Endothelial cell of umbilical vein (primary cell): ENCODE measurements around the gene SLC25A23. TPM values are rescaled to one million over a fixed set of nuclear protein-coding genes. Genes with fewer than 3 reads are reported as not detected.

Experiments
- BruUV-seq: library from RNA; stranded (reverse); fragments of 400-500 nt; replicated peaks from 2 replicates; lab custom pipeline; 2021; lab: Mats Ljungman, UMichigan
- CTCF ChIA-PET: fragments of 300-600, 350-600 bp; sonication (Branson Sonifier 250); formaldehyde crosslinking; loops from one replicate; lab custom pipeline; 2021; ENCODE audit warnings: antibody characterized with exemption, inconsistent platforms; lab: Charles Lee
- POLR2A ChIA-PET: fragments of 300-600, 350-600 bp; sonication (Branson Sonifier 250); formaldehyde crosslinking; loops from one replicate; lab custom pipeline; 2021; ENCODE audit warnings: antibody characterized with exemption, inconsistent platforms; lab: Charles Lee
- DNase-seq: peaks from one replicate; pipeline ENCODE4 v3.0.0-alpha.2; 2011; ENCODE audit warnings: low read depth, low spot score
- FAIRE-seq: peaks from 2 replicates; lab custom pipeline; 2011; peaks lifted over from hg19 to GRCh38; lab: Jason Lieb, UNC
- H2AFZ ChIP-seq: 2 replicates; pipeline ENCODE4 v1.6.0; 2012; ENCODE audit warnings: low read depth, low read length, control low read depth, inconsistent platforms
- H3K27ac ChIP-seq: 2 replicates; pipeline ENCODE4 v1.5.1; 2011; ENCODE audit warnings: low read depth, mild to moderate bottlenecking, control low read depth, low read length, moderate library complexity; ENCODE audit not compliant: insufficient read depth
- H3K27me3 ChIP-seq, 2 experiments: 2 replicates each; pipeline versions ENCODE4 v1.6.0 to v1.6.1; 2011; ENCODE audit warnings: low read length in 2 of 2, mixed read lengths in 1 of 2; ENCODE audit not compliant: control insufficient read depth in 2 of 2, insufficient read depth in 2 of 2
- H3K36me3 ChIP-seq, 2 experiments: 2 replicates in 1 of 2; 3 replicates in 1 of 2; pipeline ENCODE4 v1.5.1; 2011; ENCODE audit warnings: low read length in 2 of 2, mild to moderate bottlenecking in 1 of 2, moderate library complexity in 1 of 2; ENCODE audit not compliant: control insufficient read depth in 2 of 2, insufficient read depth in 2 of 2; ENCODE audit errors: extremely low read depth in 1 of 2
- H3K4me1 ChIP-seq: 3 replicates; pipeline ENCODE4 v1.5.1; 2011; ENCODE audit warnings: mild to moderate bottlenecking, low read length; ENCODE audit not compliant: control insufficient read depth, insufficient read depth; ENCODE audit errors: extremely low read depth
- H3K4me2 ChIP-seq: 2 replicates; pipeline ENCODE4 v1.6.1; 2011; ENCODE audit warnings: low read length, control low read depth, mixed read lengths; ENCODE audit not compliant: insufficient read depth
- H3K4me3 ChIP-seq, 3 experiments: fragments of 200-600 bp in 1 of 3; sonication (generic), shearing (Covaris generic) in 1 of 3; replicated peaks in 1 of 3; 2 replicates each; pipeline ENCODE4 v1.5.1; 2011 to 2016; ENCODE audit warnings: control low read depth in 3 of 3, low read length in 3 of 3, mild to moderate bottlenecking in 2 of 3, inconsistent platforms in 1 of 3, low read depth in 1 of 3, moderate library complexity in 1 of 3; ENCODE audit not compliant: insufficient read depth in 1 of 3
- H3K79me2 ChIP-seq: 2 replicates; pipeline ENCODE4 v1.6.0; 2012; ENCODE audit warnings: low read length, inconsistent platforms; ENCODE audit not compliant: control insufficient read depth, insufficient read depth
- H3K9ac ChIP-seq: replicated peaks from 2 replicates; pipeline ENCODE3; 2011; ENCODE audit warnings: low read length, control low read depth; ENCODE audit not compliant: insufficient read depth; ENCODE audit errors: extremely low read depth
- H3K9me1 ChIP-seq: replicated peaks from 3 replicates; pipeline ENCODE4 v1.6.0; 2011; ENCODE audit warnings: mild to moderate bottlenecking, low read length; ENCODE audit not compliant: control insufficient read depth, insufficient read depth; ENCODE audit errors: extremely low read depth
- H3K9me3 ChIP-seq: replicated peaks from 2 replicates; pipeline ENCODE4 v1.5.1; 2012; ENCODE audit warnings: low read length, inconsistent platforms; ENCODE audit not compliant: control insufficient read depth, insufficient read depth
- H4K20me1 ChIP-seq: replicated peaks from 2 replicates; pipeline ENCODE3; 2011; ENCODE audit warnings: mild to moderate bottlenecking, low read length; ENCODE audit not compliant: control insufficient read depth, insufficient read depth; ENCODE audit errors: extremely low read depth
- CTCF ChIP-seq, 2 donors: IDR thresholded peaks; 1 replicate in 1 of 2; 2 replicates in 1 of 2; pipeline ENCODE4 v1.5.1; 2011; ENCODE audit warnings: low read length in 2 of 2, mild to moderate bottlenecking in 2 of 2, moderate library complexity in 2 of 2, control low read depth in 1 of 2, inconsistent platforms in 1 of 2, low read depth in 1 of 2; ENCODE audit not compliant: insufficient read depth in 1 of 2; ENCODE audit errors: extremely low read depth in 1 of 2
- EZH2 ChIP-seq: IDR thresholded peaks from 2 replicates; pipeline ENCODE4 v1.6.1; 2012; ENCODE audit warnings: borderline replicate concordance, low read depth, mild to moderate bottlenecking, moderate library complexity, low read length, inconsistent platforms; ENCODE audit not compliant: severe bottlenecking
- FOS ChIP-seq: IDR thresholded peaks from 2 replicates; pipeline ENCODE4 v1.6.1; 2011; ENCODE audit warnings: mild to moderate bottlenecking, low read length, moderate library complexity, borderline replicate concordance; ENCODE audit not compliant: insufficient read depth
- GATA2 ChIP-seq: IDR thresholded peaks from 2 replicates; pipeline ENCODE4 v1.7.0; 2011; ENCODE audit warnings: low read depth, mild to moderate bottlenecking, moderate library complexity, mixed read lengths, low read length; ENCODE audit not compliant: insufficient read length, insufficient read depth
- JUN ChIP-seq: IDR thresholded peaks from 2 replicates; pipeline ENCODE4 v1.6.1; 2011; ENCODE audit warnings: borderline replicate concordance, low read depth; ENCODE audit not compliant: insufficient read length, insufficient read depth
- MAX ChIP-seq: IDR thresholded peaks from 2 replicates; pipeline ENCODE4 v1.6.1; 2011; ENCODE audit not compliant: insufficient read depth, insufficient read length
- MYC ChIP-seq: IDR thresholded peaks from one replicate; pipeline ENCODE4 v1.6.1; 2011; ENCODE audit warnings: mild to moderate bottlenecking, low read depth, low read length
- POLR2A ChIP-seq: IDR thresholded peaks from 2 replicates; pipeline ENCODE4 v1.6.1; 2012; ENCODE audit warnings: low read depth, mild to moderate bottlenecking, control low read depth, low read length
- POLR2AphosphoS5 ChIP-seq: IDR thresholded peaks from 2 replicates; pipeline ENCODE4 v1.6.1; 2012; ENCODE audit warnings: low read depth, mild to moderate bottlenecking, control low read depth, low read length, moderate library complexity; ENCODE audit not compliant: insufficient read depth
- dilution Hi-C: fragments of 300-500 bp; cut with MboI; formaldehyde crosslinking; loops from one replicate; pipeline ENCODE4 v1.15.0; 2019; ENCODE audit warnings: low sequenced_read_pairs; ENCODE audit not compliant: extremely low pct_ligation_motif_present
- intact Hi-C: fragments of 100-400 bp; cut with micrococcal nuclease; formaldehyde crosslinking; loops from one replicate; pipeline ENCODE4 v1.10.0; 2022
- polyA plus RNA-seq, 4 experiments: library from polyadenylated mRNA; depleted of rRNA in 3 of 4; stranded (reverse) in 3 of 4; unstranded in 1 of 4; fragments of >200 nt; gene quantifications; 2 replicates each; pipeline versions ENCODE4 v1.2.1 to v1.2.3, GENCODE V29; 2011 to 2012; ENCODE audit warnings: missing spikeins in 1 of 4
- total RNA-seq: library from RNA; stranded (reverse); gene quantifications from 2 replicates; pipeline ENCODE4 v1.2.3, GENCODE V29; 2021

Gene SLC25A23
- total and polyA plus RNA-seq, 2 donors (not counting 3 experiments of a cell fraction or from before 2014, with no cell fraction given): 12.8 to 33.5 TPM

- Histone ChIP-seq H3K27ac (no peak overlapping the region), H4K20me1 (no peaks in the 10 kb centered on the region), H3K9ac (no peak overlapping the region), H3K4me3 (no peak overlapping the region), H3K27me3 (peaks cover 16 to 24% of the 10 kb centered on the region in 2 experiments), H3K4me2 (no peak overlapping the region), H3K79me2 (no peaks in the 10 kb centered on the region), H3K36me3 (no peaks in the 10 kb centered on the region), H3K4me1 (no peaks in the 10 kb centered on the region), H3K9me1 (no peaks in the 10 kb centered on the region), H2AFZ (no peak overlapping the region), H3K9me3 (no peaks in the 10 kb centered on the region)
- TF ChIP-seq POLR2A (no peak), EZH2 (no peak), JUN (no peak), GATA2 (no peak), FOS (no peak), MAX (no peak), MYC (no peak)
- CTCF ChIA-PET: interaction anchor here (1.0 to 2.1 kb wide), 2 partner anchors 16 to 135 kb away, joined by 3 to 7 read pairs; partner anchors contain the start of gene DENND1C
- POLR2A ChIA-PET: no interaction called here
- intact Hi-C loops (no loop called here), dilution Hi-C loops (no loop called here)
- DNase-seq (no peak), FAIRE-seq (no peak)
- BruUV-seq: no TSS peak
These were observed 38.9 kb upstream of the SLC25A23 start for GRCh38 chr19:6498294-6499036.

- H3K9me3 ChIP-seq: no peaks in the 10 kb centered on the region
- no peak for TF ChIP-seq JUN
- no peak for TF ChIP-seq EZH2
- TF ChIP-seq POLR2A: no peak
- no peak for TF ChIP-seq GATA2
- TF ChIP-seq POLR2AphosphoS5: no peak
- no peak for TF ChIP-seq CTCF (IDR thresholded peaks at IDR 0.05; ENCODE audit: extremely low read depth in 1 of 2, insufficient read depth in 1 of 2, low read depth in 1 of 2, low read length in 2 of 2)
- no peak for TF ChIP-seq FOS
- no peak for TF ChIP-seq MYC
- no peak for TF ChIP-seq MAX
- peaks cover 5 to 6% of the 10 kb centered on the region in 2 experiments for H3K27me3 ChIP-seq
- H3K4me1 ChIP-seq: no peaks in the 10 kb centered on the region
- H2AFZ ChIP-seq: no peak overlapping the region
- H3K4me3 ChIP-seq: no peak overlapping the region
- H3K9ac ChIP-seq: no peak overlapping the region
- H4K20me1 ChIP-seq: no peaks in the 10 kb centered on the region
- intact Hi-C loops (no loop called here), dilution Hi-C loops (no loop called here)
- FAIRE-seq (no peak), DNase-seq (no peak)
- no peaks in the 10 kb centered on the region for H3K9me1 ChIP-seq
- no peak overlapping the region for H3K4me2 ChIP-seq
- no TSS peak for BruUV-seq
- no peak overlapping the region for H3K27ac ChIP-seq
- H3K79me2 ChIP-seq: no peaks in the 10 kb centered on the region
- no peaks in the 10 kb centered on the region for H3K36me3 ChIP-seq
- ChIA-PET CTCF (no interaction called here), POLR2A (no interaction called here)
These were observed 36.4 kb upstream of the SLC25A23 start for GRCh38 chr19:6495947-6496346.
